Retinal pigment epithelial cell (primary cell): Measurements from ENCODE around the gene ZNF148.

Experiments
- DNase-seq: peaks from one replicate; pipeline ENCODE4 v3.0.0-alpha.2; 2010; ENCODE audit warnings: low read depth
- H3K4me3 ChIP-seq: 2 replicates; pipeline ENCODE4 v1.5.1; 2011; ENCODE audit warnings: mild to moderate bottlenecking, low read length, control low read depth, moderate library complexity
- TF ChIP-seq, protein P1 (sequence below): conservative IDR thresholded peaks from 2 replicates; pipeline ENCODE4 v1.5.1; 2011; ENCODE audit warnings: low read depth, low read length, control low read depth, inconsistent platforms

Gene ZNF148

DNA sequence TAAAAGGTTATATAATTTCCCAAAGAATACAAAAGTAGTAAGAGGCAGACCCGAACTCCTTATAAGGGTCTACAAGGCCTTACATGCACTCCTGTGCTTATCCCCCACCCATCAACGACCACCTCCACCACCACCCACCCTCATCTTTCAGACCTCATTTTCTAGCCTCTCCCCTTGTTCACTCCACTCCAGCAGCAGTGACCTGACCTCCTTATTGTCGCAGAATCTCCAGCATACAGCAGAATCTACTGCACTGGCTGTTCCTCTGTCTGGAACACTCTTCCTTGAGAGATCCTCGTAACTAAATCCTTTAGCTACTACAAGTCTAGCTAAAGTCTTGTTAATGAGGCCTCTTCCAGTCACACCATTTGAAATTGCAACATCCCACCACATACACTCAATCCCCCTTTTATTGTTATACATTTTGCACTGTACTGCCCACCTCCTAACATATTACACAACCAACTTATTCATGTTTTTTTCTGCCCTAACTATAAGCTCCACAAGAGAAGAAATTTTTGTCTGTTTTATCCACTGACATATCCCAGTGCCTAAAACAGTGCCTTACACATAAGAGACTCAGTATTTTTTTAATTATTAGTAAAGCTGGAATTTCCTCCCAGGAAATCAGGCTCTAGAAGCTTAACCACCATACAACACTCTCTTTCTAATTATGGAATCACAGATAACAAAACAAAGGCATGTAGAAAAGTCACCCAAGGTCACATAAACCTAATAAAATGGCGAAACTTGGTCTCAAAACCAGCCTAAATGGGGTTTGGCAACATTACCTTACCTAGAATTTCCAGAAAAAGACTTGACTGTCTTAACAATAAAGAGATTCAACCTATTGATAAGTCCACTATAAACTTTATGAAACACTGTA lies 40.2 kb downstream of the ZNF148 start:
- TF ChIP-seq, protein P1, sequence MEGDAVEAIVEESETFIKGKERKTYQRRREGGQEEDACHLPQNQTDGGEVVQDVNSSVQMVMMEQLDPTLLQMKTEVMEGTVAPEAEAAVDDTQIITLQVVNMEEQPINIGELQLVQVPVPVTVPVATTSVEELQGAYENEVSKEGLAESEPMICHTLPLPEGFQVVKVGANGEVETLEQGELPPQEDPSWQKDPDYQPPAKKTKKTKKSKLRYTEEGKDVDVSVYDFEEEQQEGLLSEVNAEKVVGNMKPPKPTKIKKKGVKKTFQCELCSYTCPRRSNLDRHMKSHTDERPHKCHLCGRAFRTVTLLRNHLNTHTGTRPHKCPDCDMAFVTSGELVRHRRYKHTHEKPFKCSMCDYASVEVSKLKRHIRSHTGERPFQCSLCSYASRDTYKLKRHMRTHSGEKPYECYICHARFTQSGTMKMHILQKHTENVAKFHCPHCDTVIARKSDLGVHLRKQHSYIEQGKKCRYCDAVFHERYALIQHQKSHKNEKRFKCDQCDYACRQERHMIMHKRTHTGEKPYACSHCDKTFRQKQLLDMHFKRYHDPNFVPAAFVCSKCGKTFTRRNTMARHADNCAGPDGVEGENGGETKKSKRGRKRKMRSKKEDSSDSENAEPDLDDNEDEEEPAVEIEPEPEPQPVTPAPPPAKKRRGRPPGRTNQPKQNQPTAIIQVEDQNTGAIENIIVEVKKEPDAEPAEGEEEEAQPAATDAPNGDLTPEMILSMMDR: no peak
- H3K4me3 ChIP-seq: no peak overlapping the region
- no peak for DNase-seq

DNA sequence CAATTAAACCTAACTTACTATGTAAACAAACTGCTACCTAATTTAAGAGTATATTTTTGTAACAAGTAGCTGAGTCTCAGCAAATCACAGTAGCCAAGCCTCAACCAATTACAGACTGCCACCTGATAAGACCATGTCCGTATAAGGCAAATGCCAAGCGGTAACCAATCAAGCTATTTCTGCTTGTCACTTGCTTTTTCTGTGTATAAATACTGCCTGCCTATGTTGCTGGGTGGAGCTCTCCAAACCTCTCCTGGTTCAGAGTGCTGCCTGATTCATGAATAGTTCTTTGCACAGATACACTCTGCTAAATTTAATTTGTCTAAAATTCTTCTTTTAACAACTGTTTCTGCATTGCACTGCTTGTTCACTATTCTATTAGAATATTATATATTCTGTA lies 42.6 kb downstream of the ZNF148 start:
- H3K4me3 ChIP-seq: no peak overlapping the region
- TF ChIP-seq, protein P1: no peak
- DNase-seq: no peak

GRCh38 chr3:125331243-125331642 lies 43.9 kb downstream of the ZNF148 start:
- no peak for DNase-seq
- TF ChIP-seq, protein P1: no peak
- no peak overlapping the region for H3K4me3 ChIP-seq

GRCh38 chr3:125326957-125327356 lies 48.2 kb downstream of the ZNF148 start:
- TF ChIP-seq, protein P1: no peak
- no peak overlapping the region for H3K4me3 ChIP-seq

GRCh38 chr3:125325746-125326145 lies 49.4 kb downstream of the ZNF148 start:
- no peak for DNase-seq
- H3K4me3 ChIP-seq: no peak overlapping the region
- TF ChIP-seq, protein P1: no peak

More at GRCh38 chr3:125326957-125327356, 48.2 kb downstream of the ZNF148 start:
- DNase-seq: no peak

GRCh38 chr3:125324341-125324740 lies 50.8 kb downstream of the ZNF148 start:
- no peak overlapping the region for H3K4me3 ChIP-seq
- TF ChIP-seq, protein P1: no peak
- no peak for DNase-seq

- no peak for DNase-seq
- TF ChIP-seq, protein P1: no peak
- H3K4me3 ChIP-seq: no peak overlapping the region
Measured at GRCh38 chr3:125322917-125323316, 52.2 kb downstream of the ZNF148 start.
